C4-2B (cell line): ENCODE data around the gene NUDT4.

Source experiments
- ZFX ChIP-seq: fragments of 450-650 bp; IDR thresholded peaks from 2 replicates; pipeline ENCODE4 v1.6.1; 2017
- TF ChIP-seq, protein P1 (sequence below): fragments of 450-650 bp; conservative IDR thresholded peaks from 2 replicates; pipeline ENCODE4 v1.5.1; 2017; ENCODE audit warnings: mild to moderate bottlenecking

- TF ChIP-seq, protein P1, sequence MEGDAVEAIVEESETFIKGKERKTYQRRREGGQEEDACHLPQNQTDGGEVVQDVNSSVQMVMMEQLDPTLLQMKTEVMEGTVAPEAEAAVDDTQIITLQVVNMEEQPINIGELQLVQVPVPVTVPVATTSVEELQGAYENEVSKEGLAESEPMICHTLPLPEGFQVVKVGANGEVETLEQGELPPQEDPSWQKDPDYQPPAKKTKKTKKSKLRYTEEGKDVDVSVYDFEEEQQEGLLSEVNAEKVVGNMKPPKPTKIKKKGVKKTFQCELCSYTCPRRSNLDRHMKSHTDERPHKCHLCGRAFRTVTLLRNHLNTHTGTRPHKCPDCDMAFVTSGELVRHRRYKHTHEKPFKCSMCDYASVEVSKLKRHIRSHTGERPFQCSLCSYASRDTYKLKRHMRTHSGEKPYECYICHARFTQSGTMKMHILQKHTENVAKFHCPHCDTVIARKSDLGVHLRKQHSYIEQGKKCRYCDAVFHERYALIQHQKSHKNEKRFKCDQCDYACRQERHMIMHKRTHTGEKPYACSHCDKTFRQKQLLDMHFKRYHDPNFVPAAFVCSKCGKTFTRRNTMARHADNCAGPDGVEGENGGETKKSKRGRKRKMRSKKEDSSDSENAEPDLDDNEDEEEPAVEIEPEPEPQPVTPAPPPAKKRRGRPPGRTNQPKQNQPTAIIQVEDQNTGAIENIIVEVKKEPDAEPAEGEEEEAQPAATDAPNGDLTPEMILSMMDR, result no peak
- TF ChIP-seq ZFX, result no peak
Observed at GRCh38 chr12:93430280-93430679, 52.6 kb downstream of the NUDT4 start.
